MM.1S (cell line): ENCODE measurements around the gene SPRR3.

Experiments
- DNase-seq: peaks from one replicate; pipeline ENCODE4 v3.0.0-alpha.2; 2015
- H2AFZ ChIP-seq: fragments of 300-600 bp; sonication (generic); 2 replicates; pipeline ENCODE4 v1.6.0; 2016; ENCODE audit warnings: antibody characterized with exemption, low read length
- H3F3A ChIP-seq: fragments of 300-600 bp; sonication (generic); 2 replicates; pipeline ENCODE4 v1.6.1; 2016; ENCODE audit warnings: mild to moderate bottlenecking, antibody characterized with exemption, low read length, moderate library complexity, mixed read lengths; ENCODE audit not compliant: insufficient read depth
- H3K27ac ChIP-seq: fragments of 300-600 bp; sonication (generic); 2 replicates; pipeline ENCODE4 v1.5.1; 2016; ENCODE audit warnings: mild to moderate bottlenecking, low read length
- H3K27me3 ChIP-seq: fragments of 300-600 bp; sonication (generic); replicated peaks from 2 replicates; pipeline ENCODE4 v1.6.0; 2016; ENCODE audit warnings: low read length; ENCODE audit not compliant: insufficient read depth
- H3K36me3 ChIP-seq: fragments of 300-600 bp; sonication (generic); replicated peaks from 2 replicates; pipeline ENCODE4 v1.6.1; 2016; ENCODE audit warnings: mild to moderate bottlenecking, low read length, mixed read lengths; ENCODE audit not compliant: insufficient read depth
- H3K4me1 ChIP-seq: fragments of 300-600 bp; sonication (generic); 2 replicates; pipeline ENCODE4 v1.6.1; 2016; ENCODE audit warnings: low read length, mixed read lengths
- H3K4me2 ChIP-seq: fragments of 300-600 bp; sonication (generic); 2 replicates; pipeline ENCODE4 v1.6.0; 2016; ENCODE audit warnings: low read depth, low read length
- H3K4me3 ChIP-seq: fragments of 300-600 bp; sonication (generic); 2 replicates; pipeline ENCODE4 v1.5.1; 2016; ENCODE audit warnings: low read length, mixed read lengths
- H3K79me2 ChIP-seq: fragments of 300-600 bp; sonication (generic); 2 replicates; pipeline ENCODE4 v1.6.1; 2016; ENCODE audit warnings: mixed run types, low read length, mixed read lengths
- H3K9ac ChIP-seq: fragments of 300-600 bp; sonication (generic); 2 replicates; pipeline ENCODE4 v1.6.1; 2016; ENCODE audit warnings: low read length, mixed read lengths
- H3K9me2 ChIP-seq: fragments of 300-600 bp; sonication (generic); replicated peaks from 2 replicates; pipeline ENCODE4 v1.6.1; 2016; ENCODE audit warnings: mild to moderate bottlenecking, low read length, mixed read lengths; ENCODE audit not compliant: insufficient read depth
- H3K9me3 ChIP-seq: fragments of 300-600 bp; sonication (generic); replicated peaks from 2 replicates; pipeline ENCODE4 v1.6.1; 2016; ENCODE audit warnings: mild to moderate bottlenecking, low read length, mixed read lengths; ENCODE audit not compliant: insufficient read depth
- H4K20me1 ChIP-seq: fragments of 300-600 bp; sonication (generic); 2 replicates; pipeline ENCODE4 v1.6.1; 2016; ENCODE audit warnings: mild to moderate bottlenecking, low read length, moderate library complexity, mixed read lengths; ENCODE audit not compliant: insufficient read depth
- EZH2 ChIP-seq: fragments of 300-600 bp; sonication (generic); optimal IDR thresholded peaks from 2 replicates; pipeline ENCODE3; 2017; ENCODE audit warnings: low read depth, mild to moderate bottlenecking, antibody characterized with exemption, low read length, mixed read lengths
- EZH2phosphoT487 ChIP-seq: fragments of 300-600 bp; sonication (generic); IDR thresholded peaks from 2 replicates; pipeline ENCODE4 v1.6.1; 2018; ENCODE audit warnings: antibody characterized with exemption, low read length
- TF ChIP-seq, protein P1 (sequence below): fragments of 300-600 bp; sonication (generic); IDR thresholded peaks from 2 replicates; pipeline ENCODE4 v1.5.1; 2016; ENCODE audit warnings: antibody characterized with exemption, low read length, mixed read lengths

SPRR3 gene

DNA sequence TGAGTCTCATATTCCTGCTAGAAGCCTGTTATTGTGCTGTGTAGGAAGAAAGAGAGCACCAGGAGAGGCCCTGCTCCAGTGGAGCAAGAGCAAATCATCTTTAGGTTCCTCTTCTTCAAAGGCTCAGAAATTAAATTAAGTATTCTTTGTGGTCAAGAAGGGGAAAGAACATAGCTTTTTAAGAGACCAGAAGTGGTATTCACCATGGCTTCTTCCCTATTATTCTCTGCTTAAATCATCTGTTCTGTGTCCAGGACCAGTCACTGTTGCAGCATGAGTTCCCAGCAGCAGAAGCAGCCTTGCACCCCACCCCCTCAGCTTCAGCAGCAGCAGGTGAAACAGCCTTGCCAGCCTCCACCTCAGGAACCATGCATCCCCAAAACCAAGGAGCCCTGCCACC lies 30.5 kb downstream of the SPRR3 start:
- DNase-seq, result no peak
- Histone ChIP-seq H3K9me2 (no peaks in the 10 kb centered on the region), H3K4me2 (no peak overlapping the region), H3K4me3 (no peak overlapping the region), H3F3A (no peaks in the 10 kb centered on the region), H3K4me1 (no peaks in the 10 kb centered on the region), H4K20me1 (no peaks in the 10 kb centered on the region), H2AFZ (no peak overlapping the region), H3K9ac (no peak overlapping the region), H3K27me3 (no peaks in the 10 kb centered on the region), H3K9me3 (no peaks in the 10 kb centered on the region), H3K36me3 (no peaks in the 10 kb centered on the region), H3K79me2 (no peaks in the 10 kb centered on the region), H3K27ac (no peak overlapping the region)
- TF ChIP-seq EZH2 (no peak), EZH2phosphoT487 (no peak)
- TF ChIP-seq, protein P1, sequence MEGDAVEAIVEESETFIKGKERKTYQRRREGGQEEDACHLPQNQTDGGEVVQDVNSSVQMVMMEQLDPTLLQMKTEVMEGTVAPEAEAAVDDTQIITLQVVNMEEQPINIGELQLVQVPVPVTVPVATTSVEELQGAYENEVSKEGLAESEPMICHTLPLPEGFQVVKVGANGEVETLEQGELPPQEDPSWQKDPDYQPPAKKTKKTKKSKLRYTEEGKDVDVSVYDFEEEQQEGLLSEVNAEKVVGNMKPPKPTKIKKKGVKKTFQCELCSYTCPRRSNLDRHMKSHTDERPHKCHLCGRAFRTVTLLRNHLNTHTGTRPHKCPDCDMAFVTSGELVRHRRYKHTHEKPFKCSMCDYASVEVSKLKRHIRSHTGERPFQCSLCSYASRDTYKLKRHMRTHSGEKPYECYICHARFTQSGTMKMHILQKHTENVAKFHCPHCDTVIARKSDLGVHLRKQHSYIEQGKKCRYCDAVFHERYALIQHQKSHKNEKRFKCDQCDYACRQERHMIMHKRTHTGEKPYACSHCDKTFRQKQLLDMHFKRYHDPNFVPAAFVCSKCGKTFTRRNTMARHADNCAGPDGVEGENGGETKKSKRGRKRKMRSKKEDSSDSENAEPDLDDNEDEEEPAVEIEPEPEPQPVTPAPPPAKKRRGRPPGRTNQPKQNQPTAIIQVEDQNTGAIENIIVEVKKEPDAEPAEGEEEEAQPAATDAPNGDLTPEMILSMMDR, result no peak

DNA sequence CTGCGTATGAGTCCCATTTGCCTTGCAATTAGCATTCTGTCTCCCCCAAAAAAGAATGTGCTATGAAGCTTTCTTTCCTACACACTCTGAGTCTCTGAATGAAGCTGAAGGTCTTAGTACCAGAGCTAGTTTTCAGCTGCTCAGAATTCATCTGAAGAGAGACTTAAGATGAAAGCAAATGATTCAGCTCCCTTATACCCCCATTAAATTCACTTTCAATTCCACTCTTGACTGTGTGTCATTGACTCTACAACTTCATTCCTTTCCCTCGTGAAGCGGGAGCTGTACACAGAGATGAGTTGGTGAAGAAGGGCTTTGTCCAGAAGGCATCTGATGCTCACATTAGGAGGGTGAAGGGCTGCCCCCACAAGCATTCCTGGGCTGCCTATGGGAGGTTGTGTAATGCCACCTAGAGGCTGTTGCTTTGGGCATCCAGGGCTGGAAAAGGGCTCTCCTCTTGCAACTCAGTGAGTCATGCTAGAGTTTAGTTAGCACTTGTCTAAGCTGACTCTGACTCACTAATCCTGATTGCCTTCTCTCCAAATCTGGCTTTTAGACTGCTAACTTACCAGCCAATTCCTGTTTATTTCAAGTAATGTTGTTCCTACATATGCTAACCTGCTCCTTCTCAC lies 31.2 kb downstream of the SPRR3 start:
- no peak for TF ChIP-seq EZH2phosphoT487
- TF ChIP-seq, protein P1, result peak; percentile 22; the same call in 1 of the 2 replicates
- H3K4me3 ChIP-seq, result no peak overlapping the region
- H3K4me2 ChIP-seq, result no peak overlapping the region
- H3K36me3 ChIP-seq, result no peaks in the 10 kb centered on the region
- no peaks in the 10 kb centered on the region for H3F3A ChIP-seq
- no peaks in the 10 kb centered on the region for H3K79me2 ChIP-seq
- no peaks in the 10 kb centered on the region for H3K27me3 ChIP-seq
- no peaks in the 10 kb centered on the region for H3K9me3 ChIP-seq
- H3K4me1 ChIP-seq, result no peaks in the 10 kb centered on the region
- H3K9ac ChIP-seq, result no peak overlapping the region
- no peak overlapping the region for H3K27ac ChIP-seq
- H2AFZ ChIP-seq, result no peak overlapping the region
- DNase-seq, result peak; percentile 18
- no peaks in the 10 kb centered on the region for H3K9me2 ChIP-seq
- H4K20me1 ChIP-seq, result no peaks in the 10 kb centered on the region

DNA sequence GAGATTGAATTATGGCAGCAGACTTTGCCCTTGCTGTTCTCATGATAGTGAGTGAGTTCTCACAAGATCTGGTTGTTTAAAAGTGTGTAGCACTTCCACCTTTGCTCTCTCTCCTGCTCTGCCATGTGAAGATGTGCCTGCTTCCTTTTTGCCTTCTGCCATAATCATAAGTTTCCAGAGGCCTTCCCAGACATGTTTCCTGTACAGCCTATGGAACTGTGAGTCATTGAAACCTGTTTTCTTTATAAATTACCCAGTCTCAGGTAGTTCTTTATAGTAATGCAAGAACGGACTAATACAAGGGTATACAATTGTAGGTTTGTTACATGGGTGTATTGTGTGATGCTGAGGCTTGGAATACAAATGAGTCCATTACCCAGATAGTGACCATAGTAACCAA lies 33.7 kb downstream of the SPRR3 start:
- H3K36me3 ChIP-seq, result no peaks in the 10 kb centered on the region
- no peaks in the 10 kb centered on the region for H3K27me3 ChIP-seq

More for the DNA sequence above, 33.7 kb downstream of the SPRR3 start:
- H3K9me2 ChIP-seq, result no peaks in the 10 kb centered on the region
- TF ChIP-seq EZH2, result no peak
- TF ChIP-seq, protein P1, result no peak
- no peak for TF ChIP-seq EZH2phosphoT487
- DNase-seq, result no peak
- H3F3A ChIP-seq, result no peaks in the 10 kb centered on the region
- H3K79me2 ChIP-seq, result no peaks in the 10 kb centered on the region
- H3K9ac ChIP-seq, result no peak overlapping the region
- H2AFZ ChIP-seq, result no peak overlapping the region
- H4K20me1 ChIP-seq, result no peaks in the 10 kb centered on the region
- H3K4me2 ChIP-seq, result no peak overlapping the region
- no peaks in the 10 kb centered on the region for H3K4me1 ChIP-seq
- H3K4me3 ChIP-seq, result no peak overlapping the region
- H3K9me3 ChIP-seq, result no peaks in the 10 kb centered on the region
- H3K27ac ChIP-seq, result no peak overlapping the region
